Dedifferentiated amniotic fluid mesenchymal stem cell (primary cell): ENCODE measurements around the gene CNNM4.

Experiments used
- DNase-seq: peaks from one replicate; pipeline ENCODE4 v3.0.0-alpha.2; 2016; ENCODE audit errors: extremely low spot score

CNNM4 gene

GRCh38 chr2:96760036-96760985 lies at the start of gene CNNM4:
CNNM4 (plus strand) TSS chr2:96760902; CDS start chr2:96761000, 98 bp downstream.
- DNase-seq, result peak; percentile 75

DNA sequence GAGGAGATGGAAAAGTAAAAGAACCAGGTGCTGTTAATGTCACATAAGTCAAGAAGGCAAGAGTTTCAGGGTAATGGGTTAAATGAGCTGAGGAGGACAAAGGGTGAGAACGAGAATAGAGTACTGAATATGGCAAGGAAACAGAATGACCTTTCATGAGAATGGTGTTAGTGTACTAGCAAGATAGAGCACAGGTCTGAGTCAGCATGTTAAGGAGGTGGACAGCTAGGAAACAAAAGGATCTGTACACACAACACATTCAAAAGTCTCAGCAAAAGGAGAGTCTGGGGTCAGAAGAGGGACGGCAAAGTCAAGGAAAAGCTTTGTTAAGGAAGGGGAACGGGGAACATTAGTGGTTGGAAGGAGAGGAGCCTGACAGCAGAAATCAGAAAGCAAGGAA lies 49.7 kb upstream of the CNNM4 start:
- DNase-seq, result no peak

DNA sequence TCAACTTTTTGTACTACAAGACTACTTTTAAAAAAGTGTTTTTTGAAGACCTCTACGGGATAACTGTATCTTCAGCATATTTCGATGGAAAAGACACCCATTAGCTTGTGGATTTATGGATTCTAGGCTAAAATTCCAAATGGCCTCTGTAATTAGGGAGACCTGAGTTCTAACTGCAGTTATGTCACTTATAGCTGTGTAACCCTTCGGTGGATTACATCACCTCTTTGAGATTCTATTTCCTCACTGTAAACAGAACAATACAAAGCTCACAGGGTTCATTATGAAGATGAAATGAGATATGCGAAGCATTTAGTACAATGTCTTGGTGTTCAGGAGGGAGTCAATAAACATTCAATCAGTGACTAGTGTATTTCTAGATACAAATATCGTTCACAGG lies 45.0 kb upstream of the CNNM4 start:
- DNase-seq, result no peak

GRCh38 chr2:96716388-96716787 lies 44.3 kb upstream of the CNNM4 start:
- no peak for DNase-seq

DNA sequence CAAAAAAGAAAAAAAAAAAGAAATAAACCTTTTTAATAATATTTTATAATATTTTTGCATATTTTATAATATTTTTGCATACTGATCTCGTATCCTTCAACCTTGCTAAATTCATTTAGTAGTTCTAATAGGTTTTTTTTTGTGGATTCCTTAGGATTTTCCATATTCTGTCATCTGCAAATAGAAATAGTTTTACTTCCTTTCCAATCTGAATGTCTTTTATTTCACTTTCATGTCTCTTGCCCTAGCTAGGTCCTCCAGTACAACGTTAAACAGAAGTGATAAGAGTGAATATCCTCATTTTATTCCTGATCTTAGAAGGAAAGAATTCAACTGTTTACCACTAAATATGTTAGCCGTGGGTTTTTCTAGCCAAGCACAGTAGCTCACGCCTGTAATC lies 34.6 kb upstream of the CNNM4 start:
- no peak for DNase-seq

- no peak for DNase-seq
Observed at GRCh38 chr2:96727431-96727830, 33.3 kb upstream of the CNNM4 start.

DNA sequence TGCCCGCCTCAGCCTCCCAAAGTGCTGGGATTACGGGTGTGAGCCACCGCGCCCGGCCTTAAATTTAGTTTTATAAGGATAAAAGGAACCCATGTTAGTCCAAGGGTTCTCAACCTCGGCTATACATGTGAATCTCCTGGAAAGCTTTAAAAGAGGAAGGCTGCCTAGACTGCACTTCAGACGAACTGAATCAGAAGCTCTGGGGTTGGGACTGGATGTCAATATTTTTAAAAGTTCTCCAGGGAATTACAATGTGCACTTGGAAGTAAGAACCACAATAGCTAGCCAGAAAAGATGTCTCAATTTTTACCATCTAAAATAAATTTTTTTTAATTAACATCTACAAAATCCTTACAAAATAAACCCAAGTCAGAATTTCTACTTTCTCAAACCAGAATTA lies 31.0 kb upstream of the CNNM4 start:
- DNase-seq, result no peak

DNA sequence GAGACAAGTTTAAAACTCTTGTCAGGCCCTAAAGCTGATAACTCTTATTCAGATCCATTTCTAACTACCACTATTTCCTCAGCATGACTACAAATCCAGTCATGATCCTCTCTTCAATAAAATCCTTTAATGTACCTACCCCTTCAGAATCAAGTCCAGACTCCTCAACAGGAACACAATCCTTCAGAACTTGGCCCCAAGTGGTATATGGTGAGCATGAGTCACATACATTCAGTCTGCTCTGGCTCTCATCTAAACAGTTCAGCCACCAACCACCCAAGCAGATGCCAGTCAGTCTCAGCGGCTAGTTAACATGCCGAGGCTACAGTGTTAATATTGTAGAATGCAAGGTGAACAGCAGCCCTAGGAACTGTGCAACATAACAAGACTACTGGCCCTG lies 30.5 kb upstream of the CNNM4 start:
- no peak for DNase-seq

- no peak for DNase-seq
Observed at GRCh38 chr2:96733931-96734330, 26.8 kb upstream of the CNNM4 start.

DNA sequence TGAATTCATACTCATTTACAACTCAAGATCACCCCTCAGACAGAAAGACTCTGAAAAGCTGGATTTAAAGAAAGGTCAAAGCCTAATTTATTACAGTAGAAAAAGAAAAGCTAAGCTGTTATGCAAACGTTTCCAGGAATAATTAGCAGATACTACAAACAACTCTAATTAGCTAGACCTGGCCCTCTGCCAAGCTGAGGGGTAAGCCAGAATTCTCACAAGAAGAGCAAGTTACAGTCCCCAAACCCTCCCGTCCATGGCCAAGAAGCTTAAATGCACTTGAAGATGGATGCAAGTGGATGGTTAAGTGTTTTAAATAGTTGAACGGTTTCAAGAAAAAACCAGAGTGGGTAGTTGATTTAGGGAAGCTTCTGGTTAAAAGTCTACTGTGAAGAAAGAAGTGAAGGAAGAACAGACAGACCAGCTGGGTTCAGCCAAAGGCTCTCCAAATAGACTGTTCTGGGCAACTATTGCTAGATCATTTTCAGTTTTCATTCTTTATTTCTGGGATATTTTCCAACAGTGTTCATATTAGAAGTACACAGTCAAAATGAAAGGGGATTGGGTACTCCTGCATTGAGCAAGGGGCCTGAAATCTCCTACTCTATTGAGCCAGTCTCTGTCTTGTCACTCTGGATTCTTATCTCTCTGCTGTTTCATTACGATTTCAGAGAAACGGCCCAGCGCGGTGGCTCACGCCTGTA lies 25.7 kb upstream of the CNNM4 start:
- no peak for DNase-seq

GRCh38 chr2:96737251-96737650 lies 23.5 kb upstream of the CNNM4 start:
- DNase-seq, result no peak

DNA sequence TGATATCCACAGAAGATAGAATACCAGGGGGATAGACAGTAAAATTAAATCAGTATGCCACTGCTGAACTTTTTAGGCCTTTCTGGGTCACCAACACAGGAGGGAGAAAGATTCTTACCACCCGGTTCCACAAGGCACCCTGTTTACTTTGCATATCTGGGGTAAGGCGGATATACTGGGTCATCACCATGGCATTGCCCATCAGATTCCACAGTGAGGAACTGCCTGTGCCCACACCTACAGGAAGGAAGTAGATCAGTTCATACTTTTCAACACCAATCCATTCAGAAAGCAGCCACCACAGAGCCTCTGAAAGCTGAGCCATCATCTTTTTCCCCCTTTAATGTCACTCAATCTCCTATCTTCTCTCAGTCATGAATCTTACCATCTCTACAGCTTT lies 22.9 kb upstream of the CNNM4 start:
- DNase-seq, result no peak

GRCh38 chr2:96739076-96739632 lies 21.5 kb upstream of the CNNM4 start:
- no peak for DNase-seq

GRCh38 chr2:96739633-96740428 lies 20.9 kb upstream of the CNNM4 start, which contains the start of gene LMAN2L:
LMAN2L (minus strand) TSS chr2:96740064; CDS start chr2:96740040, 24 bp downstream.
- DNase-seq, result peak; percentile 98

DNA sequence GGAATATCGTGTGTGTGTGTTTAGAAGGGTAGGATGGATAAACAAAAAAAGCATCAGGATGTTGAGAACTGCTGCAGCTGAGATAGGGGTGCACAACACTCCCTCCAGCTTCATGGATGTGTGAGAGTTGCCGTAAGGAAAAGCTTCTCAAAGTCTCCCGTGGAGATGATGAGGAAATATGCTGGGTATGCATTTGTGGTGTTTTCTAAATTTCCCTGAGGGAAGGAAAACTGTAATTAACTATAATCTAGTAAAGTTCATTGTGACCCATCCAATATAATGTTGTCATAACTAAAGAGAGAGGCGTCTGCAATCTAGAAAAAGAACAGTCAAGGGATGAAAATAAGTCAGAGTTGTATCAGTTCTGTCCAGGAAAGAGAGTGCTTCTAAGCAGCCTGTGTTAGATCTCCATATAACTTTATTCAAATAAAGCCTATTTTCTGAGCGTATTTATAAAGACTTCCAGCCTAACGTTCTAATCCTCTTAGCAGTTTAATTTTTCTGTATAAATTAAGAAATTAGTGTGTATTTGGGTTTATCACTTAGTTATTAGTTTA lies 13.6 kb upstream of the CNNM4 start:
- no peak for DNase-seq

- DNase-seq, result no peak
Observed at GRCh38 chr2:96751800-96752199, 8.9 kb upstream of the CNNM4 start.

- no peak for DNase-seq
Observed at GRCh38 chr2:96753661-96754282, 6.9 kb upstream of the CNNM4 start.

DNA sequence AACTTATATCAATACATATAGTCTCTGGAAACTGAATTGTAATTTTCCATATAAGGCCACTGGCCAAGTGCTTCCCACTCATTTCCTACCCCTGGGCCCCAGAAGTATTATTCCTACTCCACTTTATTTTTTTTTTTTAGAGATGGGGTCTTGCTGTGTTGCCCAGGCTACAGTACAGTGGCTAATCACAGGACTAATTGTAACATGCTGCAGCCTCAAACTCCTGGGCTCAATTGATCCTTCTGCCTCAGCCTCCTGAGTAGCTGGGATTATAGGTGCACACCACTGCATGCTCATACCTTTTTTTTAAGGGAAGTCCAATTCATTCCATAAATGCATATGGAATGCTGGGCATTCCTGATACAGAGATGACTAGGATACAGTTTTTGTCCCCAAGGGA lies 6.4 kb upstream of the CNNM4 start:
- DNase-seq, result no peak

DNA sequence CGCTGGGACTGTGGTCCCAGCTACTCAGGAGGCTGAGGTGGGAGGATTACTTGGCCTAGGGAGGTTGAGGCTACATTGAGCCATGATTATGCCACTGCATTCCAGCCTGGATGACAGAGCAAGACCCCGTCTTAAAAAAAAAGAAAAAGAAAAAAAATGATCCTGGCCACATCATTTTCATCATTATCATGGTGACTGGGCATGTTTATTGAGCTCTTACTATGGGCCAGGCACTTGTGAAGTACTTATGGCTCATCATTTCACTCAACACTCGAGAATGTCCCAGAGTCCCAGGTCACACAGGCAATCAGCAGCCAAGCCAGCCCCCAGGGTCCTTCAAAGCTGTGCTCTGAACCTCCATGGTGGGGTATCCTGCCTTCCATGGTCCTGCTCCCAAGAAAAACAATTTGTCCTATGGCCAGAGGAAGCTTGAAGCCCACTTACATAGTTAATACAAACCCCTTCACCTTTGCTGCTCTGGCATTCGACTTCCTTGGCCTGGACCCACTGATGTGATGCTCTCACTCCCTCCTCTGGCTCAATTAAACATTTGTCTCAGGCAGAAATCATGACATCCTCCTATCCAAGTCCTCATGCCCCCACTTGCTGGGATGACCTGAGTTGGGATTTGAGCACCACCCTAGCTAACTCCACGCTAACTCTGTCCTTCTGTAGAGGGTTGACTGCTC lies 3.8 kb upstream of the CNNM4 start:
- DNase-seq, result no peak

DNA sequence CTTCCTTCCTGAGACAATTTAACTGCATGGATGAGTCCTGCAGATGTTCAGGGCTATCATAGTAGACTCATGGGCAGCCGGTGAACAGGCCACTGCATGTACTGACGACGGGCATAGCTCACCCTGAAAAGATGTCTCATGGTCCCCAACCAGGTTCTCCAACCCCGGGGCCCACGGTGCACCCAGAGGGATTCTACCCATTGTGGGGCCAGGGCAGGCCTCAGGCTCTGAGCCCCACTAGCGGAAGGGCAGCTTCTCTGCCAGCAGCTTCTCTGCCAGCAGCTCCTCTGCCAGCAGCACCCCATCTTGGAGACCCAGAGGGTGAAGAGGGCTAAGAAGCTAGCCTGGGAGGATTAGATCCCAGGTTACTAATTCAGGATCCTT lies 3.2 kb upstream of the CNNM4 start:
- no peak for DNase-seq
